IgD-negative memory B cell (primary cell): ENCODE results near the gene SPCS2. TPM values are rescaled to one million over a fixed set of nuclear protein-coding genes. Genes with fewer than 3 reads are reported as not detected.
"Not testable (repeated sequence)": the region's sequence is repeated elsewhere in the genome, so short reads cannot be mapped to it uniquely, and the experiment has no call there.

Experiments
- H3K27ac Mint-ChIP-seq, 3 donors: one replicate each; pipeline ENCODE4 v1.8.0; 2020 to 2022; ENCODE audit warnings: mild to moderate bottlenecking in 3 of 3, mixed read lengths in 3 of 3, moderate library complexity in 1 of 3
- H3K27me3 Mint-ChIP-seq: one replicate; pipeline ENCODE4 v1.8.0; 2021; ENCODE audit warnings: mixed read lengths
- H3K36me3 Mint-ChIP-seq: one replicate; pipeline ENCODE4 v1.8.0; 2020; ENCODE audit warnings: mild to moderate bottlenecking, mixed read lengths
- H3K4me1 Mint-ChIP-seq, 3 donors: one replicate each; pipeline ENCODE4 v1.8.0; 2020 to 2022; ENCODE audit warnings: mixed read lengths in 3 of 3, mild to moderate bottlenecking in 1 of 3
- H3K4me3 Mint-ChIP-seq, 4 donors: one replicate each; pipeline ENCODE4 v1.8.0; 2020 to 2022; ENCODE audit warnings: mild to moderate bottlenecking in 4 of 4, mixed read lengths in 4 of 4, moderate library complexity in 3 of 4
- H3K9me3 Mint-ChIP-seq, 3 donors: one replicate each; pipeline ENCODE4 v1.8.0; 2020 to 2021; ENCODE audit warnings: mixed read lengths in 3 of 3, mild to moderate bottlenecking in 1 of 3
- polyA plus RNA-seq: library from polyadenylated mRNA; unstranded; fragments of 300-500 nt; fragmentation: Illumina TruSeq; gene quantifications from one replicate; pipeline ENCODE4 v1.2.3, GENCODE V29; 2021

SPCS2 gene
- polyA plus RNA-seq, 1 donor from 2014 or later = 322 TPM

GRCh38 chr11:74960128-74960527 is 11.1 kb downstream of the SPCS2 start:
- Mint-ChIP-seq H3K4me1 (peaks cover 36 to 69% (median 61%) of the 10 kb centered on the region in 3 donors), H3K27ac (peak overlapping the region in 1 of 3 donors; percentile 53), H3K4me3 (peak overlapping the region in 1 of 4 donors; percentile 18)
- H3K27me3 Mint-ChIP-seq, H3K36me3 Mint-ChIP-seq, H3K9me3 Mint-ChIP-seq: not testable (repeated sequence)

DNA sequence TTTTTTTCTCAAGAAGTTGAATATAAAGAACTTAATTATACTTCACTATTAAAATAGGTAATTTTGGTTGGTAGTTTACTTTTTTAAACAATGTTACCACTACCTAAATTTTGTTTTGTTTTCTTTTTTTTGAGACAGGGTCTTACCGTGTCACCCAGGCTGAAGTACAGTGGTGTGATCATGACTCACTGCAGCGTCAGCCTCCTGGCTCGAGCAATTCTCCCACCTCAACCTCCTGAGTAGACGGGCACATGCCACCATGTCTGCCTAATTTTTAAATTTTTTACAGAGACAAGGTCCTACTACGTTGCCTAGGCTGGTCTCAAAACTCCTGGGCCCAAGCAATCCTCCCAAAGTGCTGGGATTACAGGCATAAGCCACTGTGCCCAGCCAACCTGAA is 17.6 kb downstream of the SPCS2 start:
- Mint-ChIP-seq H3K27ac (no peak overlapping the region), H3K4me1 (peaks cover 7 to 34% (median 27%) of the 10 kb centered on the region in 3 donors), H3K27me3 (no peaks in the 10 kb centered on the region), H3K4me3 (no peak overlapping the region), H3K9me3 (no peaks in the 10 kb centered on the region), H3K36me3 (peaks cover 2% of the 10 kb centered on the region)

GRCh38 chr11:74970852-74971395 is 21.9 kb downstream of the SPCS2 start:
- peaks cover 0 to 14% (median 4%) of the 10 kb centered on the region in 3 donors for H3K4me1 Mint-ChIP-seq
- no peak overlapping the region for H3K4me3 Mint-ChIP-seq
- H3K27ac Mint-ChIP-seq = no peak overlapping the region
- peaks cover 18% of the 10 kb centered on the region for H3K36me3 Mint-ChIP-seq
- H3K9me3 Mint-ChIP-seq = no peaks in the 10 kb centered on the region
- no peaks in the 10 kb centered on the region for H3K27me3 Mint-ChIP-seq

- Mint-ChIP-seq H3K4me3 (no peak overlapping the region), H3K9me3 (no peaks in the 10 kb centered on the region), H3K4me1 (peaks cover 0 to 14% (median 4%) of the 10 kb centered on the region in 3 donors), H3K36me3 (peaks cover 18% of the 10 kb centered on the region), H3K27ac (peak overlapping the region in 1 of 3 donors; percentile 78), H3K27me3 (no peaks in the 10 kb centered on the region)
Measured at GRCh38 chr11:74971424-74971823, 22.4 kb downstream of the SPCS2 start.

GRCh38 chr11:74978041-74978440 is 29.0 kb downstream of the SPCS2 start:
- no peaks in the 10 kb centered on the region for H3K9me3 Mint-ChIP-seq
- H3K4me1 Mint-ChIP-seq = peaks cover 0 to 7% (median 4%) of the 10 kb centered on the region in 3 donors
- no peaks in the 10 kb centered on the region for H3K27me3 Mint-ChIP-seq
- H3K4me3 Mint-ChIP-seq = no peak overlapping the region
- H3K27ac Mint-ChIP-seq = no peak overlapping the region
- peaks cover 18% of the 10 kb centered on the region for H3K36me3 Mint-ChIP-seq

DNA sequence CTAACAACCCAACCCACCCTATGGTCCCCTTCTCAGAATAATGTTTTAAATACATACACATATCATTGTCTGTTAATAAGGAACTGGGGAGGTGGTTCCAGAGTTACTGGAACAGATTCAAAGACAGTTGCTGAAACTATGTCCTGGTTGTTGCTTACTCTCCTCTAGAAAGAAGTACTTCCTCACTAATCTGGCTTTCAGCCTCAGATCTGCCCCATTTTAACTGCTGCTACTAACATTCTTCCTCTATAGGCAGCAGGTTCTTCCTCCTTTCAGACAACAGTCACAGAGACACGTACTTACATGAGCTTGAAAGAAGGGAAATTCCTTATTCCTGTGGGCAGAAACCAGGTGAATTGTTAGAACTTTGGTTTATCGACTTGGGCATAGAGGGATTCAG is 31.6 kb downstream of the SPCS2 start:
- H3K4me1 Mint-ChIP-seq = no peaks in the 10 kb centered on the region
- H3K9me3 Mint-ChIP-seq = no peaks in the 10 kb centered on the region
- H3K27me3 Mint-ChIP-seq = no peaks in the 10 kb centered on the region
- no peak overlapping the region for H3K4me3 Mint-ChIP-seq
- H3K36me3 Mint-ChIP-seq = peaks cover 3% of the 10 kb centered on the region
- H3K27ac Mint-ChIP-seq = no peak overlapping the region

- Mint-ChIP-seq H3K27me3 (no peaks in the 10 kb centered on the region), H3K4me1 (no peaks in the 10 kb centered on the region), H3K27ac (peak overlapping the region in 1 of 3 donors; percentile 82), H3K36me3 (peaks cover 3% of the 10 kb centered on the region), H3K9me3 (no peaks in the 10 kb centered on the region), H3K4me3 (no peak overlapping the region)
Measured at GRCh38 chr11:74981888-74982287, 32.8 kb downstream of the SPCS2 start.

- Mint-ChIP-seq H3K9me3 (no peaks in the 10 kb centered on the region), H3K36me3 (no peaks in the 10 kb centered on the region), H3K27ac (peak overlapping the region in 1 of 3 donors; percentile 20), H3K4me1 (peaks cover 0 to 5% (median 2%) of the 10 kb centered on the region in 3 donors), H3K27me3 (no peaks in the 10 kb centered on the region), H3K4me3 (no peak overlapping the region)
Measured at GRCh38 chr11:74984070-74984469, 35.0 kb downstream of the SPCS2 start.

GRCh38 chr11:74984730-74985129 is 35.7 kb downstream of the SPCS2 start:
- Mint-ChIP-seq H3K27me3 (no peaks in the 10 kb centered on the region), H3K4me3 (no peak overlapping the region), H3K9me3 (no peaks in the 10 kb centered on the region), H3K36me3 (no peaks in the 10 kb centered on the region), H3K4me1 (peaks cover 3 to 10% (median 7%) of the 10 kb centered on the region in 3 donors), H3K27ac (no peak overlapping the region)

GRCh38 chr11:74988541-74989259 is 39.6 kb downstream of the SPCS2 start, which contains the start of gene NEU3:
NEU3 (plus strand) TSS chr11:74988933; CDS start chr11:74989061, 128 bp downstream.
- Mint-ChIP-seq H3K27ac (peak within 1 kb of the TSS; percentile 84 to 88 (median 88)), H3K27me3 (no peaks in the 10 kb centered on the region), H3K36me3 (peaks cover 1% of the 10 kb centered on the region), H3K4me1 (peaks cover 18 to 38% (median 33%) of the 10 kb centered on the region in 3 donors), H3K9me3 (no peaks in the 10 kb centered on the region), H3K4me3 (peak within 1 kb of the TSS; percentile 94 to 99 (median 96))

DNA sequence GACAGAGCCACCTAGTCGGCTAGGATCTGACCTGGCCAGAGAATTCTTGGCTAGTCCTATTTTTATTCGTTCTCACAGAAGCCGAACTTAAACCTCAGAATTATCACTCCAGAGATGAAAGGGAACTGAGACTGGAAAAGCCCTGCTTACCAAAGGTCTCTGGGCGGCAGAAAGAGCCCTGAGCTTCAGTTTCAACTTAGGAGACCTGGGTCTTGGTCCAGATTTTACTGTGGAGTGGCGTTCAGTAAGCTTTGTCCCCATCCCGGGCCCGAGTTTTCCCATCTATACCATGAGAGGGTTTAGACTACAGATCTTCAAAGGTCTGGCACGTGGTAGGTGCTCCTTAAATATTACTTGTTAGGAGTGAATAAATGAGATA is 40.2 kb downstream of the SPCS2 start:
- H3K4me3 Mint-ChIP-seq = peak overlapping the region; percentile 94 to 99 (median 96)
- peaks cover 18 to 38% (median 33%) of the 10 kb centered on the region in 3 donors for H3K4me1 Mint-ChIP-seq
- peaks cover 1% of the 10 kb centered on the region for H3K36me3 Mint-ChIP-seq
- no peaks in the 10 kb centered on the region for H3K9me3 Mint-ChIP-seq
- H3K27ac Mint-ChIP-seq = peak overlapping the region; percentile 84 to 88 (median 88)
- no peaks in the 10 kb centered on the region for H3K27me3 Mint-ChIP-seq

GRCh38 chr11:74990150-74990549 is 41.1 kb downstream of the SPCS2 start:
- H3K27ac Mint-ChIP-seq = peak overlapping the region in 1 of 3 donors; percentile 88
- H3K27me3 Mint-ChIP-seq, H3K36me3 Mint-ChIP-seq, H3K9me3 Mint-ChIP-seq: not testable (repeated sequence)
- H3K4me1 Mint-ChIP-seq = peaks cover 18 to 38% (median 33%) of the 10 kb centered on the region in 3 donors
- peak overlapping the region in 1 of 4 donors; percentile 96 for H3K4me3 Mint-ChIP-seq

DNA sequence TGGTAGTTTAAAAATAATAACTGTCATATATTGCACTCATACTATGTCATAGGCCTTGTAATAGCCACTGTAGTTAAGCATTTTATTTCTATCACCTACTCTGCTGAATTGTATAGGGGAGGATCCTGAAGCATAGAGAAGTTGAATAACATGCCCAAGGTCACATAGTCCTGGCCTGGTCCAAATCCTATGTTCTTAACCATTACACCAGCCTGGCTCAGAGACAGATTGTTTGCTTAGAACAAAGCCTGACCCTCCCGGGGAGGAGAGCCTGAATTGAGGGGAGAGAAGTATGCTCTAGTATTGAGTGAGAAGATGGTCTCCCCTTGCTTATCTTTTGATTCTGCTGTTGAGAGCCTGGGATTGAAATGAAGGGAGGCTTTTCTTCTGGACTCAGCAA is 41.9 kb downstream of the SPCS2 start:
- Mint-ChIP-seq H3K36me3 (peaks cover 3% of the 10 kb centered on the region), H3K9me3 (no peaks in the 10 kb centered on the region), H3K27me3 (no peaks in the 10 kb centered on the region), H3K4me1 (peaks cover 18 to 38% (median 33%) of the 10 kb centered on the region in 3 donors), H3K27ac (peak overlapping the region in 1 of 3 donors; percentile 88), H3K4me3 (peak overlapping the region in 1 of 4 donors; percentile 96)

- H3K36me3 Mint-ChIP-seq = peaks cover 7% of the 10 kb centered on the region
- H3K4me3 Mint-ChIP-seq = peak overlapping the region in 2 of 4 donors; percentile 8 to 41
- no peaks in the 10 kb centered on the region for H3K27me3 Mint-ChIP-seq
- no peak overlapping the region for H3K27ac Mint-ChIP-seq
- no peaks in the 10 kb centered on the region for H3K9me3 Mint-ChIP-seq
- H3K4me1 Mint-ChIP-seq = peaks cover 18 to 38% (median 33%) of the 10 kb centered on the region in 3 donors
Measured at GRCh38 chr11:74992852-74993251, 43.8 kb downstream of the SPCS2 start.

- Mint-ChIP-seq H3K9me3 (no peaks in the 10 kb centered on the region), H3K27ac (peak overlapping the region in 1 of 3 donors; percentile 69), H3K4me1 (peaks cover 5 to 25% (median 18%) of the 10 kb centered on the region in 3 donors), H3K36me3 (peaks cover 12% of the 10 kb centered on the region), H3K27me3 (no peaks in the 10 kb centered on the region), H3K4me3 (no peak overlapping the region)
Measured at GRCh38 chr11:75000975-75001354, 51.9 kb downstream of the SPCS2 start.
